ENCODE results near the gene FAM217B.

The FAM217B gene

GRCh38 chr20:59976156-59976782, 36.1 kb downstream of the FAM217B start:
- no peak for DNase-seq (ENCODE audit: low read depth)

- DNase-seq (ENCODE audit: low read depth): no peak
Measured at GRCh38 chr20:59977086-59977485, 36.9 kb downstream of the FAM217B start.

GRCh38 chr20:59983076-59983475, 42.9 kb downstream of the FAM217B start:
- DNase-seq (ENCODE audit: low read depth): no peak

GRCh38 chr20:59984541-59984940, 44.4 kb downstream of the FAM217B start:
- no peak for DNase-seq (ENCODE audit: low read depth)

- DNase-seq (ENCODE audit: low read depth): no peak
Measured at GRCh38 chr20:59985164-59985563, 45.0 kb downstream of the FAM217B start.

GRCh38 chr20:59985864-59986263, 45.7 kb downstream of the FAM217B start:
- no peak for DNase-seq (ENCODE audit: low read depth)

GRCh38 chr20:59987135-59987534, 46.9 kb downstream of the FAM217B start:
- no peak for DNase-seq (ENCODE audit: low read depth)

- no peak for DNase-seq (ENCODE audit: low read depth)
Measured at GRCh38 chr20:59988141-59988540, 48.0 kb downstream of the FAM217B start.

GRCh38 chr20:59992526-59993084, 52.4 kb downstream of the FAM217B start:
- DNase-seq (ENCODE audit: low read depth): no peak

- no peak for DNase-seq (ENCODE audit: low read depth)
Measured at GRCh38 chr20:59993736-59994430, 53.7 kb downstream of the FAM217B start.

- no peak for DNase-seq (ENCODE audit: low read depth)
Measured at GRCh38 chr20:59994697-59995122, 54.5 kb downstream of the FAM217B start.

GRCh38 chr20:59996108-59996507, 55.9 kb downstream of the FAM217B start:
- DNase-seq (ENCODE audit: low read depth): no peak

- no peak for DNase-seq (ENCODE audit: low read depth)
Measured at GRCh38 chr20:59997896-59998295, 57.7 kb downstream of the FAM217B start.
